ENCODE data around the gene MTPN.

MTPN gene

DNA sequence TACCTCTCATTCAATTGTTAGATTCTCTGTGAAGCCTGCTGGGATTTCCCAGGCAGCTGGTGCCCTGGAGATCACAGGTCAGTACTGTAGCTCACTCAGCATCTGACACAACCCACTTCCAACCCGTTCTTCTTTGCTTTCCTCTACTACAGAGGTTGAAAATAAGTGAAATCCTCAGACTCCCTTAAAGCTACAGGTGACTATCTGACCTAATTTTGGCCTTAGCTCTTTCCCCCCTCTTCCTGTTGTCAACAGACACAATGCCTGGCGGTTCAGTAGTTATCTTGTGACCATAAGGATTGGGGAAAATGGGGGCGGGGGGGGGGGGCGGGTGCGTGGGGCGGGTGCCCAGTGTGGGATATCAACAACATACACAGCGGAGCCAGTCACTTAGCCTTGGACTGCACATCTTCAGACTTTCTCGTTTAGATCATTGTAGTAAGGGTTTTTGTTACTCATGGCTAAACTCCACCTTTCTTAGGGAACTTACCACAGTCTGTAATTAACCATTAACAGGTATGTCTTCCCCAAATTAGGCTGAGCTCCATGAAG lies 37.8 kb downstream of the MTPN start:
- TF ChIP-seq, protein P1, sequence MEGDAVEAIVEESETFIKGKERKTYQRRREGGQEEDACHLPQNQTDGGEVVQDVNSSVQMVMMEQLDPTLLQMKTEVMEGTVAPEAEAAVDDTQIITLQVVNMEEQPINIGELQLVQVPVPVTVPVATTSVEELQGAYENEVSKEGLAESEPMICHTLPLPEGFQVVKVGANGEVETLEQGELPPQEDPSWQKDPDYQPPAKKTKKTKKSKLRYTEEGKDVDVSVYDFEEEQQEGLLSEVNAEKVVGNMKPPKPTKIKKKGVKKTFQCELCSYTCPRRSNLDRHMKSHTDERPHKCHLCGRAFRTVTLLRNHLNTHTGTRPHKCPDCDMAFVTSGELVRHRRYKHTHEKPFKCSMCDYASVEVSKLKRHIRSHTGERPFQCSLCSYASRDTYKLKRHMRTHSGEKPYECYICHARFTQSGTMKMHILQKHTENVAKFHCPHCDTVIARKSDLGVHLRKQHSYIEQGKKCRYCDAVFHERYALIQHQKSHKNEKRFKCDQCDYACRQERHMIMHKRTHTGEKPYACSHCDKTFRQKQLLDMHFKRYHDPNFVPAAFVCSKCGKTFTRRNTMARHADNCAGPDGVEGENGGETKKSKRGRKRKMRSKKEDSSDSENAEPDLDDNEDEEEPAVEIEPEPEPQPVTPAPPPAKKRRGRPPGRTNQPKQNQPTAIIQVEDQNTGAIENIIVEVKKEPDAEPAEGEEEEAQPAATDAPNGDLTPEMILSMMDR (IDR thresholded peaks at IDR 0.05; ENCODE audit: insufficient read depth, low read depth, low read length, missing control alignments): no peak
- no peak for DNase-seq (ENCODE audit: low read depth)

DNA sequence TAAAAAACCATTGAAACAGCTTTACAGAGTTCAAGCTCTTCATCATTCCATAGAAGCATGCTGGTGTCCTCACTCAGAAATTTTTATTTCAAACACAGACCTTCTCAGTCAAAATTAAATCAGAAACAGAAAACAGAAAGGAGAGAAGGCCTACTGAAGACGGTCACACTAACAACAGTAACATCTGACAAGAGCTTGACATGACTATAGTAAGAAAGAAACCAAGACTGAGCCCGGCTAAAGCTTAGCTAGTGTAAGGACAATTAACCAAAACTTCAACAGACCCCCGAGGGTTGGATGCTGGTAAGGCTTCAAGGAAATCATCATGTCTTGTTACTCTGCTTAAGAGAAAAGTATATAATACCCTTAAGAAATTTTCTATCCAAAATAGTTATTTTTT lies 38.6 kb downstream of the MTPN start:
- TF ChIP-seq, protein P1 (IDR thresholded peaks at IDR 0.05; ENCODE audit: insufficient read depth, low read depth, low read length, missing control alignments): no peak
- no peak overlapping the region for H3K4me3 ChIP-seq (ENCODE audit: low read length)
- DNase-seq (ENCODE audit: low read depth): no peak

More for the DNA sequence above, 37.8 kb downstream of the MTPN start:
- H3K4me3 ChIP-seq (ENCODE audit: low read length): no peak overlapping the region

DNA sequence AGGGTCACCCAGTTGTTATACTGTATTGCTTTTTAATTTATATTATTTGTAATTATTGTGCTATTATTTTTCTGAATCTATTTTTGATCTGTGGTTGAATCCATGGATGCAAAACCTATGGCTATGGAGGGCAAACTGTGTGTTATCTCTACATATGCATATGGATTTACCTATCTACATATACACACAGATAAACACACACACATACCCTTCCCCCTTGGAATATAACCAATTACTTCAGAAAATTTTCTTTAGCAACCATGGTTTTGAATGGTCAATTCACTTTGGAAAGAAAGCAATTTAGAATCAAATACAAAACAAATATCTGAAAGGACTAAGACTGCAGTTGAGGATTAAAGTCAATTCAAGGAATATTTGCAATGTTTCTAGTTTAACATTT lies 39.1 kb downstream of the MTPN start:
- H3K4me3 ChIP-seq (ENCODE audit: low read length): no peak overlapping the region
- no peak for DNase-seq (ENCODE audit: low read depth)
- TF ChIP-seq, protein P1 (IDR thresholded peaks at IDR 0.05; ENCODE audit: insufficient read depth, low read depth, low read length, missing control alignments): no peak

DNA sequence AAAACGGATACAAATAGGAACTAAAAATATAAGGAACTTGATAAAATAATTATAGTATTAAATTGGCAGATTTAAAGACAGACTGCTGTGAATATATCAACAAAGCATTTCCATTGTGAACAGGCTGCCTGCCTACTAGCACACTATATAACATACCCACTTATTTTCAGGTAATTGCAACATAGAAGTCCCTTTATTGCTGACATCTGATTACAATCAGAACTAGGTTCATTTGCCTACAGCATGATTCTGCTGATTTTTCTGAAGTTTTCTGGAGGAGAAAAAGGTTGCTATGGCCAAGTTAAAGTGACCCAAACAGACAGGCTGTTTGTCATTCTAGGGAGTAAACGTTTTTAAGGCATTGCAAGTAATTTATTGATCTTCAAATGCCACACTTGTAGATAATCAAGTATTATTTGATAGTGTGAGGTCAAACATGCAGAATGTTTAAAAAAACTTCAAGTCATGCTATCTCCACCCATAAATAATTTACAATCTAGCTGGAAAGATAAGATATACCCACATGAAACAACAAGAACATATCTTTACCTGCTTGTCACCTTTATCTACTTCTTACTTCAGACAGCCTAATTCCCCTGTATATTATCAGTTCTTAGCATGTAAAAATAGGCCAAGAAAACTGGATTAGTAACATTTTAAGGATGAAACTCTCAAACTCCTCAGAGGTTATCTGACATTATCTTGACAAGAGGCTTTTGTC lies 40.5 kb downstream of the MTPN start:
- DNase-seq (ENCODE audit: low read depth): no peak
- TF ChIP-seq, protein P1 (IDR thresholded peaks at IDR 0.05; ENCODE audit: insufficient read depth, low read depth, low read length, missing control alignments): no peak
- no peak overlapping the region for H3K4me3 ChIP-seq (ENCODE audit: low read length)

DNA sequence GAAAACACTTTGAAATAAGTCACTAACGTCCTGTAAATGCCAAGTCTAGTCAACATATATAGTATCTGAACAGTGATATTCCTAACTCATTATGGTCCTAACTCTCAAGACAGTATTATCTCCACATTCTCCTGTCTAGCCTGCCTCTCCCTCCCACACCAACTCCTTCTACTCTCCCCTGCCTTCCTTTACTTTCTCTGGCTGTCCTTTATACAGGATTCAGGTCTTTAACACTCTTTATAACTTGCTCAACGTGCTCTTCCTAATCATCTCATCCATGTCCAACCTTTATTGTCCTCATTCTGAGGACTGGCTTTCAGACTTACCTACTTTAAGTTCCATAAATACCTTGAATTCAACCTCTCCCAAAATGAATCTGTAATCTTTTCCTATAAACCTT lies 42.5 kb downstream of the MTPN start:
- no peak for DNase-seq (ENCODE audit: low read depth)
- TF ChIP-seq, protein P1 (IDR thresholded peaks at IDR 0.05; ENCODE audit: insufficient read depth, low read depth, low read length, missing control alignments): no peak
- no peak overlapping the region for H3K4me3 ChIP-seq (ENCODE audit: low read length)

DNA sequence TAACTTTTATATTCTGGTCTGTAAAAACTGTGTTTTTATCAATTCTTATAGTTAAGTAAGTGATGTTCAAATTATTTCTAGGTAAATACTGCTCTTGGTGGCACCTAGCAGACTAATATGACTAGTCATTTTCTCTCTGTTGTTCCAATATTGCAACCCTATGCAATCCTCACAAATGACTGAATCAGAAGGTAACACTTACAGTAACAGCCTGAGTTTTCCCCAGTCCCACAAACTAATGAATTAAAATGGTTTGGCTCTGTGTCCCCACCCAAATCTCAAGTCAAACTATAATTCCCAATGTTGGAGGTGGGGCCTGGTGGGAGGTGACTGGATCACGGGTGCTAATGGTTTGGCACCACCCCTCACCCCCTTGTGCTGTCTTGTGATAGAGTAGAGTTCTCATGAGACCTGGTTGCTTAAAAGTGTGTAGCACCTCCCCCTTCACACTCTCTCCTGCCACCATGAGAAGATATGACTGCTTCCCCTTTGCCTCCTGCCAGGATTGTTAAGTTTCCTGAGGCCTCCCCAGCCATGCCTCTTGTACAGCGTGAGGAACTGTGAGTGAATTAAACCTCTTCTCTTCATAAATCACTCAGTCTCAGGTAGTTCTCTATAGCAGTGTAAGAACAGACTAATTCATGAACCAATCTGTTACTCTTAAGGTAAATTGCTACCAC lies 43.5 kb downstream of the MTPN start:
- H3K4me3 ChIP-seq (ENCODE audit: low read length): no peak overlapping the region
- TF ChIP-seq, protein P1 (IDR thresholded peaks at IDR 0.05; ENCODE audit: insufficient read depth, low read depth, low read length, missing control alignments): no peak

More for the DNA sequence above, 43.5 kb downstream of the MTPN start:
- no peak for DNase-seq (ENCODE audit: low read depth)

All from epithelial cell of esophagus (primary cell).